ENCODE data around the gene GRIN3A. TPM values are rescaled to one million over a fixed set of nuclear protein-coding genes. Genes with fewer than 3 reads are reported as not detected.

The GRIN3A gene
- total RNA-seq, 1 experiment from 2014 or later: not detected

- Histone ChIP-seq H4K20me1 (ENCODE audit: control insufficient read depth, insufficient read depth, insufficient read length) (no peaks in the 10 kb centered on the region), H3K27ac (ENCODE audit: insufficient read length, low read depth, low read length) (no peak overlapping the region), H2BK15ac (ENCODE audit: low read depth, low read length) (no peak overlapping the region), H3K79me1 (ENCODE audit: insufficient read depth, low read depth, low read length, poor library complexity, severe bottlenecking) (no peaks in the 10 kb centered on the region), H4K91ac (ENCODE audit: insufficient read length, low read depth, low read length) (no peak overlapping the region), H3K9ac (ENCODE audit: extremely low read depth, insufficient read length, low read length) (no peak overlapping the region), H3K4me1 (ENCODE audit: insufficient read depth, low read length) (peaks cover 5% of the 10 kb centered on the region; the same call in 1 of the 2 replicates), H2BK120ac (ENCODE audit: low read depth, low read length, poor library complexity, severe bottlenecking) (no peak overlapping the region), H3K23me2 (ENCODE audit: insufficient read length, low read depth, low read length, poor library complexity, severe bottlenecking) (no peaks in the 10 kb centered on the region), H2BK12ac (ENCODE audit: insufficient read length, low read depth, low read length) (no peak overlapping the region), H3K4me2 (ENCODE audit: insufficient read depth, insufficient read length, low read length) (no peak overlapping the region), H3K27me3 (ENCODE audit: insufficient read depth, low read length) (no peaks in the 10 kb centered on the region), H2AK5ac (ENCODE audit: insufficient read length, low read length) (no peak overlapping the region), H2AFZ (ENCODE audit: low read length) (no peak overlapping the region), H3K23ac (ENCODE audit: insufficient read length, low read depth, low read length) (no peak overlapping the region), H4K5ac (ENCODE audit: insufficient read length, low read depth, low read length) (no peak overlapping the region), H3K56ac (ENCODE audit: insufficient read length, low read depth, low read length) (no peak overlapping the region), H2BK5ac (ENCODE audit: insufficient read length, low read length) (no peak overlapping the region), H3K18ac (ENCODE audit: insufficient read length, low read depth, low read length) (no peak overlapping the region), H3K9me3 (ENCODE audit: control insufficient read depth, low read depth, low read length) (no peaks in the 10 kb centered on the region), H2BK20ac (ENCODE audit: low read depth, low read length, poor library complexity, severe bottlenecking) (no peak overlapping the region), H4K8ac (replicated peaks; ENCODE audit: insufficient read length, low read depth, low read length) (no peak overlapping the region), H3K14ac (ENCODE audit: insufficient read depth, low read length) (no peak overlapping the region), H3K4ac (ENCODE audit: low read depth, low read length) (no peak overlapping the region), H3K79me2 (ENCODE audit: insufficient read depth, low read length) (no peaks in the 10 kb centered on the region), H3T11ph (ENCODE audit: low read length) (no peak overlapping the region)
- WGBS (ENCODE audit: extremely low coverage, insufficient read length, low lambda C conversion rate): no CpG with 5 or more reads among the region's 3 CpGs
- DNase-seq: no peak
- peaks cover 21 to 22% of the 10 kb centered on the region in 2 experiments for H3K4me1 Mint-ChIP-seq
- H3K27me3 Mint-ChIP-seq (ENCODE audit: low read depth): peaks cover 2% of the 10 kb centered on the region
- H3K36me3 Mint-ChIP-seq (ENCODE audit: insufficient read depth in 1 of 3, low read depth in 3 of 3): no peaks in the 10 kb centered on the region
- TF ChIP-seq CTCF (conservative IDR thresholded peaks at IDR 0.05): no peak
- no peaks in the 10 kb centered on the region for H3K9me3 Mint-ChIP-seq
- H3K27ac Mint-ChIP-seq: no peak overlapping the region
- no peak overlapping the region for H3K4me3 Mint-ChIP-seq
Measured at GRCh38 chr9:101578378-101578777, 160.1 kb downstream of the GRIN3A start.

All from H9 (cell line).